GM19043 (cell line): ENCODE measurements around the gene MZB1.
"Not testable (repeated sequence)": the region's sequence is repeated elsewhere in the genome, so short reads cannot be mapped to it uniquely, and the experiment has no call there.

Experiments
- ATAC-seq: cut with Tn5 transposase; IDR thresholded peaks from one replicate; pipeline ENCODE4 v1.9.1; 2021; ENCODE audit warnings: low read depth; ENCODE audit not compliant: unreplicated experiment

The MZB1 gene

GRCh38 chr5:139392678-139393496 lies 3.2 kb upstream of the MZB1 start:
- ATAC-seq = peak; percentile 37

GRCh38 chr5:139392324-139392677 lies 2.6 kb upstream of the MZB1 start:
- ATAC-seq = peak; percentile 4

GRCh38 chr5:139391570-139392323 lies 2.0 kb upstream of the MZB1 start:
- no peak for ATAC-seq

GRCh38 chr5:139390639-139391569 lies 1.2 kb upstream of the MZB1 start:
- ATAC-seq = no peak

GRCh38 chr5:139388198-139388821 lies 1.4 kb downstream of the MZB1 start:
- no peak for ATAC-seq

- no peak for ATAC-seq
Measured at GRCh38 chr5:139387611-139388197, 2.0 kb downstream of the MZB1 start.

GRCh38 chr5:139386956-139387355 lies 2.8 kb downstream of the MZB1 start:
- not testable (repeated sequence) for ATAC-seq

GRCh38 chr5:139386050-139386438 lies 3.7 kb downstream of the MZB1 start:
- ATAC-seq = no peak

- ATAC-seq = no peak
Measured at GRCh38 chr5:139385061-139386049, 4.4 kb downstream of the MZB1 start.

- no peak for ATAC-seq
Measured at GRCh38 chr5:139384591-139385051, 5.1 kb downstream of the MZB1 start.

GRCh38 chr5:139383993-139384590 lies 5.6 kb downstream of the MZB1 start:
- no peak for ATAC-seq

- no peak for ATAC-seq
Measured at GRCh38 chr5:139383275-139383992, 6.3 kb downstream of the MZB1 start, which contains the start of gene SLC23A1. Gene SLC23A1 (minus strand): TSS chr5:139383297. CDS start chr5:139383253, 44 bp downstream.

- no peak for ATAC-seq
Measured at GRCh38 chr5:139382807-139383206, 6.9 kb downstream of the MZB1 start.

- no peak for ATAC-seq
Measured at GRCh38 chr5:139381837-139382761, 7.6 kb downstream of the MZB1 start.

GRCh38 chr5:139379626-139380449 lies 9.9 kb downstream of the MZB1 start:
- no peak for ATAC-seq

GRCh38 chr5:139378941-139379361 lies 10.8 kb downstream of the MZB1 start:
- ATAC-seq = no peak
